ENCODE data around the gene MESD. TPM values are rescaled to one million over a fixed set of nuclear protein-coding genes. Genes with fewer than 3 reads are reported as not detected.
A peak's percentile ranks its signal among the peaks of the same experiment; 100 is the strongest.

Gene MESD
- total RNA-seq = 12.9 and 13.4 TPM in 2 replicates

- peak; percentile 87 to 96 for DNase-seq (ENCODE audit: low read depth in 2 of 2)
Observed at GRCh38 chr15:80989518-80990478, at the start of gene MESD. Gene MESD, minus strand, starts transcription at chr15:80989819. Its CDS starts 28 bp downstream, at chr15:80989791.

- DNase-seq (ENCODE audit: low read depth in 2 of 2) = peak; percentile 36 to 81
Observed at GRCh38 chr15:81038975-81039607, 49.5 kb upstream of the MESD start.

- DNase-seq (ENCODE audit: low read depth in 2 of 2) = no peak
Observed at GRCh38 chr15:81037952-81038743, 48.5 kb upstream of the MESD start.

- peak in 1 of 2 donors; percentile 24 for DNase-seq (ENCODE audit: low read depth in 2 of 2)
Observed at GRCh38 chr15:81033508-81033907, 43.9 kb upstream of the MESD start.

- DNase-seq (ENCODE audit: low read depth in 2 of 2) = no peak
Observed at GRCh38 chr15:81032818-81033217, 43.2 kb upstream of the MESD start.

- no peak for DNase-seq (ENCODE audit: low read depth in 2 of 2)
Observed at GRCh38 chr15:81032355-81032754, 42.7 kb upstream of the MESD start.

- DNase-seq (ENCODE audit: low read depth in 2 of 2) = no peak
Observed at GRCh38 chr15:81031203-81031602, 41.6 kb upstream of the MESD start.

- DNase-seq (ENCODE audit: low read depth in 2 of 2) = no peak
Observed at GRCh38 chr15:81030301-81030750, 40.7 kb upstream of the MESD start.

GRCh38 chr15:81029414-81030300 is 40.0 kb upstream of the MESD start:
- peak in 1 of 2 donors; percentile 35 for DNase-seq (ENCODE audit: low read depth in 2 of 2)

- no peak for DNase-seq (ENCODE audit: low read depth in 2 of 2)
Observed at GRCh38 chr15:81026836-81027599, 37.4 kb upstream of the MESD start.

GRCh38 chr15:81025721-81026370 is 36.2 kb upstream of the MESD start:
- DNase-seq (ENCODE audit: low read depth in 2 of 2) = no peak

GRCh38 chr15:81024936-81025335 is 35.3 kb upstream of the MESD start:
- no peak for DNase-seq (ENCODE audit: low read depth in 2 of 2)

GRCh38 chr15:81024265-81024872 is 34.8 kb upstream of the MESD start:
- peak in 1 of 2 donors; percentile 19 for DNase-seq (ENCODE audit: low read depth in 2 of 2)

- peak; percentile 64 to 86 for DNase-seq (ENCODE audit: low read depth in 2 of 2)
Observed at GRCh38 chr15:81023483-81024264, 34.1 kb upstream of the MESD start.

- no peak for DNase-seq (ENCODE audit: low read depth in 2 of 2)
Observed at GRCh38 chr15:81021321-81021720, 31.7 kb upstream of the MESD start.

- no peak for DNase-seq (ENCODE audit: low read depth in 2 of 2)
Observed at GRCh38 chr15:81018197-81018596, 28.6 kb upstream of the MESD start.

GRCh38 chr15:81016489-81017068 is 27.0 kb upstream of the MESD start:
- DNase-seq (ENCODE audit: low read depth in 2 of 2) = no peak

All from dermis microvascular lymphatic vessel endothelial cell (primary cell).